Gastrocnemius medialis (tissue), 4 donors: ENCODE measurements around the gene PACS2. TPM values are rescaled to one million over a fixed set of nuclear protein-coding genes. Genes with fewer than 3 reads are reported as not detected.

Source experiments
- ATAC-seq, 2 donors: fragments of 150-250 bp; one replicate each; pipeline ENCODE4 v1.9.1; 2016
- DNase-seq, 2 donors: peaks; one replicate each; pipeline ENCODE4 v3.0.0-alpha.2; 2019
- H3K27ac ChIP-seq, 4 donors: fragments of 200-600 bp; sonication (generic); 1 replicate in 1 of 4; 2 replicates in 3 of 4; pipeline ENCODE4 v1.5.1; 2016 to 2018; ENCODE audit warnings: mild to moderate bottlenecking in 2 of 4, moderate library complexity in 1 of 4
- H3K27me3 ChIP-seq, 3 donors: fragments of 200-600 bp; sonication (generic) in 2 of 3; 1 replicate in 1 of 3; 2 replicates in 2 of 3; pipeline versions ENCODE4 v1.5.1 to v1.6.0; 2016 to 2019; ENCODE audit warnings: mild to moderate bottlenecking in 1 of 3, moderate library complexity in 1 of 3
- H3K36me3 ChIP-seq, 2 donors: fragments of 200-600 bp; sonication (generic) in 1 of 2; one replicate each; pipeline ENCODE4 v1.5.1; 2017 to 2018
- H3K4me1 ChIP-seq, 2 donors: fragments of 200-600 bp; sonication (generic) in 1 of 2; one replicate each; pipeline ENCODE4 v1.5.1; 2016 to 2017; ENCODE audit warnings: mild to moderate bottlenecking in 2 of 2
- H3K4me3 ChIP-seq, 4 donors: fragments of 200-600 bp; sonication (generic) in 3 of 4; 1 replicate in 1 of 4; 2 replicates in 3 of 4; pipeline ENCODE4 v1.5.1; 2016 to 2019; ENCODE audit warnings: mild to moderate bottlenecking in 2 of 4
- H3K9me3 ChIP-seq, 3 donors: fragments of 200-600 bp; sonication (generic) in 2 of 3; 1 replicate in 1 of 3; 2 replicates in 2 of 3; pipeline ENCODE4 v1.5.1; 2016 to 2019
- CTCF ChIP-seq, 5 experiments: fragments of 450-650 bp in 3 of 5; fragments of 200-600 bp in 2 of 5; sonication (generic) in 2 of 5; IDR thresholded peaks in 4 of 5; conservative IDR thresholded peaks in 1 of 5; 1 replicate in 4 of 5; 2 replicates in 1 of 5; pipeline ENCODE4 v1.5.1; 2016 to 2019; ENCODE audit warnings: antibody characterized with exemption in 5 of 5, mild to moderate bottlenecking in 3 of 5, moderate library complexity in 3 of 5
- POLR2A ChIP-seq, 2 donors: fragments of 450-650 bp; IDR thresholded peaks; one replicate each; pipeline ENCODE4 v1.6.1; 2017; ENCODE audit warnings: antibody characterized with exemption in 2 of 2, mild to moderate bottlenecking in 2 of 2, moderate library complexity in 2 of 2
- in situ Hi-C, 4 donors: fragments of 200-750 bp; cut with MboI; loops; one replicate each; pipeline versions ENCODE4 v1.15.0 to v1.8.0; 2017; ENCODE audit warnings: low sequenced_read_pairs in 4 of 4
- intact Hi-C: fragments of 100-400 bp; cut with DNase I; formaldehyde crosslinking; loops from one replicate; pipeline ENCODE4 v1.15.1; 2023; ENCODE audit warnings: low total_unique reads
- total RNA-seq, 4 donors: library from RNA; depleted of rRNA; stranded (reverse); fragments of >200 nt; gene quantifications; one replicate each; pipeline versions ENCODE4 v1.1.0 to v1.2.3, GENCODE V29; 2016

The PACS2 gene
- total RNA-seq, 4 donors from 2014 or later: 81.0 to 115 (median 93.1) TPM

GRCh38 chr14:105378873-105379685 lies 64.5 kb downstream of the PACS2 start:
- intact Hi-C loops: no loop called here
- Histone ChIP-seq H3K36me3 (peaks cover 0 to 31% of the 10 kb centered on the region in 2 donors), H3K9me3 (no peaks in the 10 kb centered on the region), H3K27me3 (no peaks in the 10 kb centered on the region), H3K4me3 (no peak overlapping the region), H3K27ac (no peak overlapping the region), H3K4me1 (no peaks in the 10 kb centered on the region)
- TF ChIP-seq CTCF (IDR thresholded peaks at IDR 0.05 in 4 of 5, conservative IDR thresholded peaks at IDR 0.05 in 1 of 5) (no peak), POLR2A (IDR thresholded peaks at IDR 0.05) (no peak)
- no peak for ATAC-seq
- no peak for DNase-seq
- in situ Hi-C loops: no loop called here

GRCh38 chr14:105379946-105380345 lies 65.4 kb downstream of the PACS2 start:
- no peak for ATAC-seq
- no peak for DNase-seq
- Histone ChIP-seq H3K36me3 (peaks cover 0 to 39% of the 10 kb centered on the region in 2 donors), H3K4me3 (no peak overlapping the region), H3K9me3 (no peaks in the 10 kb centered on the region), H3K27ac (no peak overlapping the region), H3K4me1 (no peaks in the 10 kb centered on the region), H3K27me3 (no peaks in the 10 kb centered on the region)
- no peak for TF ChIP-seq CTCF (IDR thresholded peaks at IDR 0.05 in 4 of 5, conservative IDR thresholded peaks at IDR 0.05 in 1 of 5)
- no peak for TF ChIP-seq POLR2A (IDR thresholded peaks at IDR 0.05)
- in situ Hi-C loops: no loop called here
- intact Hi-C loops: no loop called here

- intact Hi-C loops: no loop called here
- no peak for DNase-seq
- TF ChIP-seq POLR2A (IDR thresholded peaks at IDR 0.05) (no peak), CTCF (IDR thresholded peaks at IDR 0.05 in 4 of 5, conservative IDR thresholded peaks at IDR 0.05 in 1 of 5) (no peak)
These were observed 66.2 kb downstream of the PACS2 start for GRCh38 chr14:105380756-105381155.

GRCh38 chr14:105381446-105382342 lies 67.1 kb downstream of the PACS2 start:
- Histone ChIP-seq H3K4me3 (no peak overlapping the region), H3K27me3 (no peaks in the 10 kb centered on the region), H3K4me1 (no peaks in the 10 kb centered on the region), H3K9me3 (no peaks in the 10 kb centered on the region), H3K27ac (no peak overlapping the region), H3K36me3 (peaks cover 0 to 42% of the 10 kb centered on the region in 2 donors)
- TF ChIP-seq CTCF (IDR thresholded peaks at IDR 0.05 in 4 of 5, conservative IDR thresholded peaks at IDR 0.05 in 1 of 5): no peak
- no peak for TF ChIP-seq POLR2A (IDR thresholded peaks at IDR 0.05)
- intact Hi-C loops (no loop called here), in situ Hi-C loops (no loop called here)
- DNase-seq: no peak
- ATAC-seq: no peak

More at GRCh38 chr14:105380756-105381155, 66.2 kb downstream of the PACS2 start:
- ATAC-seq: no peak
- Histone ChIP-seq H3K9me3 (no peaks in the 10 kb centered on the region), H3K4me3 (no peak overlapping the region), H3K27me3 (no peaks in the 10 kb centered on the region), H3K27ac (no peak overlapping the region), H3K4me1 (no peaks in the 10 kb centered on the region), H3K36me3 (peaks cover 0 to 42% of the 10 kb centered on the region in 2 donors)
- in situ Hi-C loops: no loop called here
